Thymus (tissue), 11 donors: ENCODE results near the gene GRIK4. TPM values are rescaled to one million over a fixed set of nuclear protein-coding genes. Genes with fewer than 3 reads are reported as not detected.

Source experiments
- DNase-seq, 9 donors: peaks; one replicate each; pipeline ENCODE4 v3.0.0-alpha.2; 2013; ENCODE audit warnings: low spot score in 9 of 9, low read depth in 6 of 9, missing footprints in 1 of 9
- H3K27ac ChIP-seq, 2 donors: one replicate each; pipeline ENCODE4 v1.5.1; 2013; ENCODE audit warnings: control low read depth in 1 of 2, low read depth in 1 of 2, low read length in 1 of 2, mild to moderate bottlenecking in 1 of 2, moderate library complexity in 1 of 2
- H3K27me3 ChIP-seq, 2 donors: one replicate each; pipeline ENCODE4 v1.5.1; 2013; ENCODE audit warnings: low read length in 1 of 2; ENCODE audit not compliant: control insufficient read depth in 2 of 2, insufficient read depth in 1 of 2
- H3K36me3 ChIP-seq, 2 donors: one replicate each; pipeline ENCODE4 v1.5.1; 2013; ENCODE audit warnings: low read length in 1 of 2, mild to moderate bottlenecking in 1 of 2, moderate library complexity in 1 of 2; ENCODE audit not compliant: control insufficient read depth in 2 of 2, insufficient read depth in 2 of 2
- H3K4me1 ChIP-seq, 2 donors: one replicate each; pipeline ENCODE4 v1.5.1; 2013; ENCODE audit warnings: low read length in 2 of 2; ENCODE audit not compliant: control insufficient read depth in 2 of 2, insufficient read depth in 2 of 2
- H3K4me3 ChIP-seq, 2 donors: one replicate each; pipeline ENCODE4 v1.5.1; 2013; ENCODE audit warnings: low read length in 2 of 2, control low read depth in 1 of 2, mild to moderate bottlenecking in 1 of 2
- H3K9me3 ChIP-seq, 2 donors: one replicate each; pipeline ENCODE4 v1.5.1; 2013; ENCODE audit warnings: low read length in 1 of 2, mild to moderate bottlenecking in 1 of 2; ENCODE audit not compliant: control insufficient read depth in 2 of 2, insufficient read depth in 1 of 2
- WGBS: extraction: QIAGEN DNeasy Blood & Tissue Kit; methylation state at CpG from one replicate; pipeline ENCODE4 v1.1.7; 2013; 5-methylcytosine and 5-hydroxymethylcytosine counted together
- polyA plus RNA-seq: library from polyadenylated mRNA; stranded (reverse); fragments of 200-250 nt; gene quantifications from one replicate; pipeline ENCODE4 v1.2.3, GENCODE V29; 2013
- total RNA-seq: library from RNA; stranded (reverse); fragments of 120-200 nt; gene quantifications from one replicate; pipeline ENCODE4 v1.2.4, GENCODE V29; 2013
- donor health status: healthy.

Gene GRIK4
- total and polyA plus RNA-seq, 2 donors, result 0.11 to 0.19 TPM

DNA sequence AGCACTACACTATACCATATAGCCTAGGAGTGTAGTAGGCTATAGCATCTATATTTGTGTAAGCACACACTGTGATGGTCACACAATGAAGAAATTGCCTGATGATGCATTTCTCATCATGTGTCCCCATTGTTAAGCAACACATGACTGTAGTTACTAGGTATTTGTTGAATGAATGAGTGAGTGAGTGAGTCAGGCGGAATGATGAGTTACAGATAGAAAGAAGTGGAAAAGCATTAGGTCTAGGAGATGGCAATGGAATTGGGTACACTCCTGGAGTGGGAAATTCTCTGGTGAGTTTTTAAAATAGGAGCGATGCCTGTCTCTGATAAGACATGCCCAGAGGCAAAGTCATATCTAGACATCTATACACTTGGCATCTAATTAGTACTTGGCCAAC is 351.8 kb downstream of the GRIK4 start:
- WGBS, result 97% methylated on average over 2 of the region's 2 CpGs
- H3K9me3 ChIP-seq, result no peaks in the 10 kb centered on the region
- no peaks in the 10 kb centered on the region for H3K36me3 ChIP-seq
- H3K4me1 ChIP-seq, result no peaks in the 10 kb centered on the region
- no peaks in the 10 kb centered on the region for H3K27me3 ChIP-seq
- no peak for DNase-seq
- no peak overlapping the region for H3K4me3 ChIP-seq
- no peak overlapping the region for H3K27ac ChIP-seq

DNA sequence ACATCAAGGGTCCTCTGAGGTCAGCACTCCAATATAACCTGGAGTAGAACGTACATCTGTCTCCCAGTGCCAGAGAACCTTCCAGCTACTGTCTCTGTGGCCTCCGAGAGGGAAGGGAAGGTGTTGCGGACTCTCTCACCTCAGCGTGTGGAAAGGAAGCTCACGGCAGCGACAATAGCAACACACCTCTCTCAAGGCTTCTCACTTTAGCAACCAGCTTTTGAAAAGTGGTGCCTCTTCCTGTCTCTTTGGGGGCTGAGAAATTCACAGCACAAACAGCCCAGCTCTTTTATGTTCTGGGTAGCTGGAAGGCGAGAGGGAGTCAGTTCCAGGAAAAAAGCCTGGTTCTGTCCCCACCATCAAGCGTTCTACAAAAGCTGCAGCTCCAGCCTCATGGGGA is 355.5 kb downstream of the GRIK4 start:
- DNase-seq, result no peak
- Histone ChIP-seq H3K27ac (no peak overlapping the region), H3K36me3 (no peaks in the 10 kb centered on the region), H3K4me1 (no peaks in the 10 kb centered on the region), H3K9me3 (no peaks in the 10 kb centered on the region), H3K4me3 (no peak overlapping the region), H3K27me3 (no peaks in the 10 kb centered on the region)
- 61% methylated on average over 8 of the region's 8 CpGs for WGBS

DNA sequence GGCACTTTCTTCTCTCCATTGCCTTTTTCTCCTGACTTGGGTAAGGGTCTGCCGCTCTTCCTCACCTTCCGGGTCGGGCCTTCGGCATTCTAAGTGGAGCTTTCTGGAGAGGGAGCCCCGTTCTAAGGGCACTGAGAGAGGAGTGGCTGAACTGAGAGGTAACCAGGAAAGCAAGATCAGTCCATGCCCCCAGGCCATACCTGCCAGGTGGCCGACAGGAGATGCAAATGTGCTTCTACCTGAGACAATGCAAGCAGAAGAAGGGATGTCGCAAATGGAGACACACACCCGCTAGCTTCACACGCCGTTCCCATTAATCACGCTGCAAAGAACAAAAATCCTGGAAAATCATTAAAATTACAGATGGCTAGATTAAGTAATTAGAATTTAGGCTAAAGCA is 356.0 kb downstream of the GRIK4 start:
- Histone ChIP-seq H3K4me3 (no peak overlapping the region), H3K36me3 (no peaks in the 10 kb centered on the region), H3K27me3 (no peaks in the 10 kb centered on the region), H3K4me1 (no peaks in the 10 kb centered on the region), H3K9me3 (no peaks in the 10 kb centered on the region), H3K27ac (no peak overlapping the region)
- WGBS, result 69% methylated on average over 11 of the region's 11 CpGs
- DNase-seq, result no peak

DNA sequence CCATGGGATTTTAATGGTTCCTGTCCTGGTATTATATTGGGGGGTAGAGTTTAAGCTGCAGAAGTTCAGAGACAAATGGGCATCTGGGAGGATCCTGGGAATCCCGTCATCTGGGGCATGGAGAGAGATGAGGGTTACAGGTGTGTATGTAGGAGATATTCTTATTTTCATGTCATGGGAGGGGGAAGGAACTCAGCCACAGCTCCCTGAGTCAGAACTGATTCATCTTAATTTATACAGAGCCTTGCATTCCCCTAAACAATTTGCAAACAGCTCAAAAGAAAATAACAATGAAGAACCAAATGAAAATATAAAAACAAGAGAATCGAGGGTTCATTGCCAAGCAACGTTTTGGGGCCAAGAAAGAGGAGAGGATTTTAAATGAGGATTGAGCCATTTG is 356.4 kb downstream of the GRIK4 start:
- Histone ChIP-seq H3K9me3 (no peaks in the 10 kb centered on the region), H3K27ac (no peak overlapping the region), H3K27me3 (no peaks in the 10 kb centered on the region), H3K4me1 (no peaks in the 10 kb centered on the region), H3K4me3 (no peak overlapping the region), H3K36me3 (no peaks in the 10 kb centered on the region)
- 83% methylated on average over 3 of the region's 3 CpGs for WGBS
- DNase-seq, result no peak

DNA sequence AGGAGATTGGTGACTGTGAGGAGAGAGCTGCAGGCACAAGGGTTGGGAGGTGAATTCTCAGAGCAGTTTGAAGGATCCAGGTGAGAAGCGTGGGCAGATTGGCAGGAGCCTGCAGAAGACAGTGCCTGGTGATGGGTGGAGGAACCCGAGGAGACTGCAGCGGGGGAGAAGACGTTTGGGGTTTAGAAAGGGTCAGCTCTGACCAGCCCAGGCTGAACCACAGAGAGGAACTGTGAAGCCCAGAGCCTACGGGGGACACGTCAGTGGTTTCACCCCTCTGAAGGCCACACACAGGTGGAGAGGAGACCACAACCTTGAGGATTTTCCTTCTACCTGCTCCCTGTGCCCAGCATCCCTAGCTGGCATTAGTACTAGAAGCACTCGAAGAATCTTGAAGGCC is 357.5 kb downstream of the GRIK4 start:
- WGBS, result 80% methylated on average over 7 of the region's 7 CpGs
- no peak overlapping the region for H3K4me3 ChIP-seq

DNA sequence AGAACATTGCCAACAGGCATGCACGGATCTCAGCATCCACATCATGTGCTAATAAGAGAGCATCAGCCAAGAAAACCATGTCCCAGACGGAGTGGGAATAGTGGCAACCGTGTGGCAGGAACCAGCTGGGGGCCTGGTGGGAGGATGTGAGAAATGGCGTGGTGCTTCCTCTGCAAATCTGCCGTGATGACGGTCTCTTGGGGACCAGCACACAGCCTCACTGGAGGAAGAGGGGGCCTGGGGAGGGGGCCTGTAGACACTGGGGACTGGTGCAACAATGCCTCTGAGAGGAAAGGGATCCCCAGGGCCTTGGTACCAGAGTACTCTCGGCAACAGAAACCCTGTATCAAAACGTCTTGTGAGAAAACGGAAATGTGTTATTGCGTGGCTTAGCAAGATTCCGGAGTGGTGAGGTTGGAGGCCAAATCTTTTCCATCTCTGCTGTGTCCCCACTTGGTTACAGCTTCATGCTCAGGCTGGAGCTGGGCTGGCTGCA is 358.0 kb downstream of the GRIK4 start:
- 49% methylated on average over 11 of the region's 11 CpGs for WGBS

More for the DNA sequence above, 357.5 kb downstream of the GRIK4 start:
- Histone ChIP-seq H3K27me3 (no peaks in the 10 kb centered on the region), H3K4me1 (no peaks in the 10 kb centered on the region), H3K9me3 (no peaks in the 10 kb centered on the region), H3K36me3 (no peaks in the 10 kb centered on the region), H3K27ac (no peak overlapping the region)
- DNase-seq, result no peak

DNA sequence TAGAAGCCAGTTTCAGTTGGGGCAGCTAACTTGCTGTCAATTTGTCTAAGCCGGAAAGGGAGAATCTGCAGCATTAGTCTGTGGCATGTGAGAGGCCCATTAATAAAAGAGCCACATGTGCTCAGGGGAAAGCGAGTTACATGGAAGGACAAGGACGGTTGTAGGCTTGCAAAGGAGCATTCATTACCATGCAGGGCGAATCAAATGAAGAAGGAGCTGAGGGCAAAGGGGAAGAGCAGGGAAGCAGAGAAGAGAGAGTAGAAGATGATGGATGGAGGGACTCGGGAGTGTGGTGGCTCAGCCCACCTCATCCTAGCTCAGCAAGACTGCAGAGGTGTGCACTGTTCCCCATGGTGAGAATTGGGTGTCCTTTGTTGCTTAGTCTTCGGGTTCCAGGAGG is 359.6 kb downstream of the GRIK4 start:
- no peaks in the 10 kb centered on the region for H3K4me1 ChIP-seq
- no peak for DNase-seq
- H3K27ac ChIP-seq, result no peak overlapping the region
- no peaks in the 10 kb centered on the region for H3K27me3 ChIP-seq
- H3K4me3 ChIP-seq, result no peak overlapping the region
- 88% methylated on average over 6 of the region's 6 CpGs for WGBS
- no peaks in the 10 kb centered on the region for H3K36me3 ChIP-seq
- no peaks in the 10 kb centered on the region for H3K9me3 ChIP-seq

More for the DNA sequence above, 358.0 kb downstream of the GRIK4 start:
- no peaks in the 10 kb centered on the region for H3K36me3 ChIP-seq
- H3K9me3 ChIP-seq, result no peaks in the 10 kb centered on the region
- no peaks in the 10 kb centered on the region for H3K4me1 ChIP-seq
- H3K27me3 ChIP-seq, result no peaks in the 10 kb centered on the region
- no peak overlapping the region for H3K27ac ChIP-seq
- no peak overlapping the region for H3K4me3 ChIP-seq
- DNase-seq, result no peak

DNA sequence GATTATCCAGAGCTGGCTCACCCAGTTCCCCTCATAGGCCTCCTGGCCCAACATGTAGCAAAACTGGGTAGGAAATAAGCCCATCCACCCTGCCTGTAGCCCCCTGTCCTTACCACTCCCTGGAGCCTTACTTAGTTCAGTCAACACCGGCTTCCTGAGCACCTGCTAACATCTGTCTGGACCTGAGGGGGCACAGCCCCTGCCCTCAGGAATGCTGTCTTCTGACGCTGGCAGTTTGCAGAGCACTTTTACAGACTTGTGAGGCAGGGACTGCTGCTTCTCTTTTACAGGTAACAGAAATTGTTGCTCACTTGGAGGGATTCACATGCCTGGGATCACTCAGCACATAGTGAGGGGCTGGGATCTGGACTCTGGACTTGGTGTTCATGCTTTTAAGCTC is 360.4 kb downstream of the GRIK4 start:
- WGBS, result 65% methylated on average over 2 of the region's 2 CpGs
- Histone ChIP-seq H3K4me1 (no peaks in the 10 kb centered on the region), H3K36me3 (no peaks in the 10 kb centered on the region), H3K4me3 (no peak overlapping the region), H3K9me3 (no peaks in the 10 kb centered on the region), H3K27me3 (no peaks in the 10 kb centered on the region), H3K27ac (no peak overlapping the region)
- no peak for DNase-seq

DNA sequence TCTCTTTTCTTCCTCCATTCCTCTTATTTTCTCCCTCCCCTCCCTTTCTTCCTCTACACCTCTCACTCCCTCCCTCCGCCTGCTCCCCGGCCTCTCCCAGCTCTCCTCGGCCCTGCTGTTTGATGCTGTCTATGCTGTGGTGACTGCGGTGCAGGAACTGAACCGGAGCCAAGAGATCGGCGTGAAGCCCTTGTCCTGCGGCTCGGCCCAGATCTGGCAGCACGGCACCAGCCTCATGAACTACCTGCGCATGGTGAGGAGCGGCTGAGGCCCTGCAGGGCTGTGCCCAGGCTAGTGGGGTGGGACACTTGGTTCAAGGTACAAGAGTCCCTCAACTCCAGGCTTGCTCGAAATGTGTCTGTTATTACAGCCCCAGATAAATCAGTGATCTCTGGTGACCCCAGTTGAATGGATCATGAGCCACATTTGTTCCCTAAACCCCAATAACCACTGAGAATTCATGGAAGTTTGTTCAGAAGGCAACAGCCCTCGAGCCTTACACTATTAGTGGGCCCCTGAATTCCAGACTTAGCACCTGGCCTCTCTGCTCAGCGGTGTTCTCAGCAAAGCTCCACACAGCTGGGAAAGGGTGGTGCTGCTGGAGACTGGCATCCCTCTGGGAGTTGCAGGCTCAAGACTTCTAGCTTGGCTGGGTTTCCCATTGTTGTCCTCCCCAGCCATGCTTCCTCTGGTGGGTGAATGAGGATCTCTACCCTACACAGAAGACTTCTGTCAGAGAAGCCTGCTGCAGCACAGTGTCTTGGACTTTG is 362.6 kb downstream of the GRIK4 start:
- DNase-seq, result no peak
- no peaks in the 10 kb centered on the region for H3K27me3 ChIP-seq
- 93% methylated on average over 15 of the region's 15 CpGs for WGBS

More for the DNA sequence above, 362.6 kb downstream of the GRIK4 start:
- Histone ChIP-seq H3K9me3 (no peaks in the 10 kb centered on the region), H3K27ac (no peak overlapping the region), H3K4me1 (no peaks in the 10 kb centered on the region), H3K36me3 (no peaks in the 10 kb centered on the region), H3K4me3 (no peak overlapping the region)
